Ishikawa (cell line): ENCODE data around the gene IL36RN.

Experiments
- MAX ChIP-seq: IDR thresholded peaks from 2 replicates; pipeline ENCODE4 v1.6.1; 2012
- TAF1 ChIP-seq: IDR thresholded peaks from 2 replicates; pipeline ENCODE4 v1.6.1; 2012; ENCODE audit warnings: low read depth, mild to moderate bottlenecking

- no peak for TF ChIP-seq MAX
- TF ChIP-seq TAF1, result no peak
Observed at GRCh38 chr2:113039158-113039557, 19.8 kb upstream of the IL36RN start.
